ENCODE results near the gene CCDC158. TPM values are rescaled to one million over a fixed set of nuclear protein-coding genes. Genes with fewer than 3 reads are reported as not detected.

The CCDC158 gene
- total and polyA plus RNA-seq, 2 of the 8 experiments (the other 6 are each of a cell fraction or from before 2014, with no cell fraction given): not detected

- Histone ChIP-seq H3K23me2 (ENCODE audit: low read depth, low read length) (0 out of 2 replicates have a peak, but pooled peaks cover 3% of the 10 kb centered on the region), H3K4me3 (ENCODE audit: extremely low read depth in 1 of 4, insufficient read depth in 2 of 4, low read depth in 3 of 4, low read length in 4 of 4) (no peak overlapping the region), H3K36me3 (ENCODE audit: control insufficient read depth in 2 of 4, insufficient read depth in 4 of 4, low read length in 3 of 4) (no peaks in the 10 kb centered on the region), H3K23ac (ENCODE audit: insufficient read length) (no peak overlapping the region), H3K9ac (replicated peaks in 1 of 4; ENCODE audit: extremely low read depth in 1 of 4, low read depth in 3 of 4, low read length in 3 of 4) (no peak overlapping the region), H3K27me3 (replicated peaks in 1 of 4; ENCODE audit: control insufficient read depth in 3 of 4, extremely low read depth in 1 of 4, insufficient read depth in 3 of 4, low read length in 3 of 4) (peaks cover 0 to 2% (median 0%) of the 10 kb centered on the region in 4 experiments; a peak in 1 of 7 replicates), H3K56ac (replicated peaks; ENCODE audit: insufficient read length, low read depth, low read length) (no peak overlapping the region), H3K18ac (ENCODE audit: extremely low read depth, low read length) (no peak overlapping the region), H4K91ac (replicated peaks; ENCODE audit: insufficient read length, low read length) (no peak overlapping the region), H4K20me1 (replicated peaks in 1 of 2; ENCODE audit: control insufficient read depth in 1 of 2, insufficient read depth in 2 of 2, low read length in 2 of 2) (no peaks in the 10 kb centered on the region), H2BK120ac (replicated peaks; ENCODE audit: low read depth, low read length) (no peak overlapping the region), H2AFZ (ENCODE audit: low read length) (no peak overlapping the region), H3K4ac (replicated peaks; ENCODE audit: insufficient read length, low read depth, low read length) (no peak overlapping the region), H3K4me2 (ENCODE audit: insufficient read depth in 1 of 2, low read depth in 2 of 2, low read length in 2 of 2) (no peak overlapping the region), H3K79me1 (ENCODE audit: low read depth, low read length) (no peaks in the 10 kb centered on the region), H4K5ac (ENCODE audit: insufficient read length, low read depth, low read length) (no peak overlapping the region), H3K79me2 (ENCODE audit: control insufficient read depth in 1 of 2, insufficient read depth in 2 of 2, low read length in 2 of 2) (no peaks in the 10 kb centered on the region), H3K14ac (ENCODE audit: insufficient read length) (no peak overlapping the region), H3K27ac (ENCODE audit: low read depth, low read length) (no peak overlapping the region), H2BK12ac (ENCODE audit: low read depth, low read length) (no peak overlapping the region), H2BK5ac (ENCODE audit: low read depth, low read length) (no peak overlapping the region), H2AK5ac (ENCODE audit: low read depth, low read length) (no peak overlapping the region), H3K9me3 (ENCODE audit: insufficient read depth in 2 of 2, low read depth in 1 of 2, low read length in 1 of 2) (no peaks in the 10 kb centered on the region), H4K8ac (ENCODE audit: extremely low read depth, insufficient read depth, low read length) (no peak overlapping the region), H2BK15ac (ENCODE audit: low read length) (no peak overlapping the region), H3K4me1 (replicated peaks in 1 of 4; ENCODE audit: control insufficient read depth in 3 of 4, insufficient read depth in 4 of 4, low read length in 3 of 4) (no peaks in the 10 kb centered on the region), H2BK20ac (ENCODE audit: low read length) (no peak overlapping the region)
- 90 to 100% methylated on average over 3 to 6 of the region's 6 CpGs for WGBS, 2 experiments (ENCODE audit: extremely low coverage in 1 of 2, insufficient coverage in 1 of 2, insufficient read length in 1 of 2, insufficient replicate concordance in 2 of 2, low coverage in 1 of 2, low lambda C conversion rate in 2 of 2, missing lambda C conversion rate in 1 of 2)
- POLR2A ChIA-PET (ENCODE audit: partially characterized antibody): interaction anchor here (1.1 kb wide), 1 partner anchor 120 kb away, joined by 4 read pairs; the partner anchor contains the start of gene NUP54
- FAIRE-seq: no peak
- TF ChIP-seq GABPA (IDR thresholded peaks at IDR 0.05; ENCODE audit: borderline replicate concordance, insufficient read depth, low read length) (no peak), CBX8 (IDR thresholded peaks at IDR 0.05; ENCODE audit: borderline replicate concordance, low read depth, low read length) (no peak), RXRA (IDR thresholded peaks at IDR 0.05; ENCODE audit: insufficient read depth, low read depth, low read length) (no peak), PHF8 (conservative IDR thresholded peaks at IDR 0.05; ENCODE audit: low read depth, low read length) (no peak), NRF1 (IDR thresholded peaks at IDR 0.05; ENCODE audit: low read depth, low read length) (no peak), SIRT6 (IDR thresholded peaks at IDR 0.05; ENCODE audit: low read length) (no peak), POLR2A (IDR thresholded peaks at IDR 0.05; ENCODE audit: control extremely low read depth in 1 of 2, low read depth in 2 of 2, low read length in 2 of 2) (no peak), TAF7 (optimal IDR thresholded peaks at IDR 0.05; ENCODE audit: borderline replicate concordance, low read depth, low read length) (no peak), ASH2L (IDR thresholded peaks at IDR 0.05; ENCODE audit: low read length) (no peak), EGR1 (IDR thresholded peaks at IDR 0.05; ENCODE audit: borderline replicate concordance, low read depth, low read length) (no peak), TAF1 (IDR thresholded peaks at IDR 0.05; ENCODE audit: low read depth, low read length) (no peak), POLR2AphosphoS5 (IDR thresholded peaks at IDR 0.05; ENCODE audit: low read depth, low read length) (no peak)
- CTCF ChIA-PET (ENCODE audit: partially characterized antibody): interaction anchor here (0.6 to 2.5 kb wide), 3 partner anchors 8 to 89 kb away, joined by 3 to 15 read pairs (median 3); no protein-coding TSS in a partner anchor
- no peak for DNase-seq (ENCODE audit: low read depth in 1 of 2, low spot score in 2 of 2)
Measured at GRCh38 chr4:76267811-76268210, 153.1 kb downstream of the CCDC158 start.

Measured in H1 (cell line).